Anterior cingulate cortex (tissue), 58 donors: ENCODE results near the gene CYP2W1.
"Not testable (repeated sequence)": the region's sequence is repeated elsewhere in the genome, so short reads cannot be mapped to it uniquely, and the experiment has no call there.

ENCODE experiments used
- DNase-seq, 58 donors: peaks; one replicate each; lab custom pipeline; 2025; lab: John Stamatoyannopoulos, UW

CYP2W1 gene

GRCh38 chr7:994592-995308 lies 11.8 kb downstream of the CYP2W1 start:
- DNase-seq = no peak

- DNase-seq = no peak
These were observed 12.6 kb downstream of the CYP2W1 start for GRCh38 chr7:995571-995970.

GRCh38 chr7:996079-996872 lies 13.3 kb downstream of the CYP2W1 start:
- DNase-seq = no peak

GRCh38 chr7:997404-998395 lies 14.7 kb downstream of the CYP2W1 start:
- DNase-seq = no peak

- no peak for DNase-seq
These were observed 16.3 kb downstream of the CYP2W1 start for GRCh38 chr7:999149-999879.

- no peak for DNase-seq
These were observed 17.3 kb downstream of the CYP2W1 start for GRCh38 chr7:999941-1000935.

GRCh38 chr7:1001069-1001770 lies 18.2 kb downstream of the CYP2W1 start:
- DNase-seq = not testable (repeated sequence)

GRCh38 chr7:1002026-1002425 lies 19.0 kb downstream of the CYP2W1 start:
- not testable (repeated sequence) for DNase-seq

- not testable (repeated sequence) for DNase-seq
These were observed 19.5 kb downstream of the CYP2W1 start for GRCh38 chr7:1002445-1002844.

- no peak for DNase-seq
These were observed 21.3 kb downstream of the CYP2W1 start for GRCh38 chr7:1004018-1004852.

- DNase-seq = no peak
These were observed 22.3 kb downstream of the CYP2W1 start for GRCh38 chr7:1005303-1005702.

- no peak for DNase-seq
These were observed 24.9 kb downstream of the CYP2W1 start for GRCh38 chr7:1007901-1008300.

GRCh38 chr7:1008733-1009363 lies 25.9 kb downstream of the CYP2W1 start:
- no peak for DNase-seq

GRCh38 chr7:1009747-1010146 lies 26.8 kb downstream of the CYP2W1 start:
- no peak for DNase-seq

GRCh38 chr7:1010226-1010625 lies 27.2 kb downstream of the CYP2W1 start:
- no peak for DNase-seq

GRCh38 chr7:1011297-1012003 lies 28.5 kb downstream of the CYP2W1 start:
- no peak for DNase-seq
